ENCODE measurements around the gene RDH13. TPM values are rescaled to one million over a fixed set of nuclear protein-coding genes. Genes with fewer than 3 reads are reported as not detected.
A peak's percentile ranks its signal among the peaks of the same experiment; 100 is the strongest.
"Not testable (repeated sequence)": the region's sequence is repeated elsewhere in the genome, so short reads cannot be mapped to it uniquely, and the experiment has no call there.

Gene RDH13
- total RNA-seq, 1 donor: 9.1 TPM

DNA sequence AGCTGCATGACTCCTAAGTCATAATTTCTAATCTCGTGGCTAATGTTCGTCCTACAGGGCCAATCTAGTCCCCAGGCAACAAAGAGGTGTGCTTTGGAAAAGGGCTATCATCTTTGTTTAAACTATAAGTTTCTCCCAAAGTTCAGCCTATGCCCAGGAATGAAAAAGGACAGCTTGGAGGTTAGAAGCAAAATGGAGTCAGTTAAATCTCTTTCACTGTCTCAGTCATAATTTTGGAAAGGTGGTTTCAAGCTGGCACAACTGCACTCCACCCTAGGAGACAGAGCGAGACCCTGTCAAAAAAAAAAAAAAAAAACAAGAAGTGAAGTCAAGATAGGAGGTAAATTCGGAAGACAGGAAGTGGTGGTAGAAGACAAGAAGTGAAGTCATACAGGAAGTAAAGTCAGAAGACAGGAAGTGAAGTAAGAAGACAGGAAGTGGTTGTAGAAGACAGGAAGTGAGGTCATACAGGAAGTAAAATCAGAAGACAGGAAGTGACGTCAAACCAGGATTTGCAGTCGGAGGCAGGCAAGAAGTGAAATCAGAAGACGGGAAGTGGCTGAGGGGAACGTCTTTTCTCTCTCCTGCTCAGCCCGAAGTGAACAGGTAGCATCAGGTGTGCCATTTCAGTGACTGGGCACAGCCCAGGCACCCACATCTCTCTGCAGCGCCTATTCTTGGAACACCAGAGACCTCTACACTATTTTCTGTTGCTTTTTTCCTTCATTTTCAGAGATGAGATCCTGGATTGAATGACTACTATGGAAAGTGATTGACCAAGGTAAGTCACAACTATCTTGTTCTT is 57.1 kb downstream of the RDH13 start:
- DNase-seq (ENCODE audit: low read depth): peak; percentile 55
- peak overlapping the region; percentile 45 for H3K4me3 ChIP-seq (ENCODE audit: low read depth, low read length)
- TF ChIP-seq, protein P1, sequence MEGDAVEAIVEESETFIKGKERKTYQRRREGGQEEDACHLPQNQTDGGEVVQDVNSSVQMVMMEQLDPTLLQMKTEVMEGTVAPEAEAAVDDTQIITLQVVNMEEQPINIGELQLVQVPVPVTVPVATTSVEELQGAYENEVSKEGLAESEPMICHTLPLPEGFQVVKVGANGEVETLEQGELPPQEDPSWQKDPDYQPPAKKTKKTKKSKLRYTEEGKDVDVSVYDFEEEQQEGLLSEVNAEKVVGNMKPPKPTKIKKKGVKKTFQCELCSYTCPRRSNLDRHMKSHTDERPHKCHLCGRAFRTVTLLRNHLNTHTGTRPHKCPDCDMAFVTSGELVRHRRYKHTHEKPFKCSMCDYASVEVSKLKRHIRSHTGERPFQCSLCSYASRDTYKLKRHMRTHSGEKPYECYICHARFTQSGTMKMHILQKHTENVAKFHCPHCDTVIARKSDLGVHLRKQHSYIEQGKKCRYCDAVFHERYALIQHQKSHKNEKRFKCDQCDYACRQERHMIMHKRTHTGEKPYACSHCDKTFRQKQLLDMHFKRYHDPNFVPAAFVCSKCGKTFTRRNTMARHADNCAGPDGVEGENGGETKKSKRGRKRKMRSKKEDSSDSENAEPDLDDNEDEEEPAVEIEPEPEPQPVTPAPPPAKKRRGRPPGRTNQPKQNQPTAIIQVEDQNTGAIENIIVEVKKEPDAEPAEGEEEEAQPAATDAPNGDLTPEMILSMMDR (IDR thresholded peaks at IDR 0.05; ENCODE audit: insufficient read depth, low read depth, low read length): no peak

DNA sequence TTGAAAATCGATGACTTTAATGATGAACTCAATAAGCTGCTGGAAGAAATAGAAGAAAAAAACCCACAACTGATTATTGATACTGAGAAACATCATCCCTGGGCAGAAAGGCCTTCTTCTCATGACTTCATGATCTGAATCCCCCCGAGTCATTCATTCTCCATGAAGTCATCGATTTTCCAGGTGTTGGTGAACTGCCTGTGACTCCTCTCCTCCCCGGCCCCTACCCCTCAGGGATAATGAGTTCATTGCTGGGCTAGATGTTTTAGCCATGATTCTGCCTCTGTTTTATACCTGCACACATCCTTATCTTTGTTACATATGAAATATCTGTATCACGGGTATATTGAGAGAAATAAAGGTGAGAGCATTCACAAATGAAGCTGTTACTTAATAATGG is 62.2 kb downstream of the RDH13 start:
- TF ChIP-seq, protein P1 (IDR thresholded peaks at IDR 0.05; ENCODE audit: insufficient read depth, low read depth, low read length): no peak
- H3K4me3 ChIP-seq (ENCODE audit: low read depth, low read length): no peak overlapping the region
- no peak for DNase-seq (ENCODE audit: low read depth)

DNA sequence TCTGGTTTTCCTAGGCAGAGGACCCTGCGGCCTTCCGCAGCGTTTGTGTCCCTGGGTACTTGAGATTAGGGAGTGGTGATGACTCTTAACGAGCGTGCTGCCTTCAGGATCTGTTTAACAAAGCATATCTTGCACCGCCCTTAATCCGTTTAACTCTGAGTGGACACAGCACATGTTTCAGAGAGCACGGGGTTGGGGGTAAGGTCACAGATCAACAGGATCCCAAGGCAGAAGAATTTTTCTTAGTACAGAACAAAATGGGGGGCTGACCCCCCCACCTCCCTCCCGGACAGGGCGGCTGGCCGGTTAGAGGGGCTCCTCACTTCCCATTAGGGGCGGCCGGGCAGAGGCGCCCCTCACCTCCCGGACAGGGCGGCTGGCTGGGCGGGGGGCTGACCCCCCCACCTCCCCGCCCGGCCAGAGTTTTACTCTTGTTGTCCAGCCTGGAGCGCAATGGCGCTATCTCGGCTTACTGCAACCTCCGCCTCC is 64.2 kb downstream of the RDH13 start:
- DNase-seq (ENCODE audit: low read depth); H3K4me3 ChIP-seq (ENCODE audit: low read depth, low read length): not testable (repeated sequence)

DNA sequence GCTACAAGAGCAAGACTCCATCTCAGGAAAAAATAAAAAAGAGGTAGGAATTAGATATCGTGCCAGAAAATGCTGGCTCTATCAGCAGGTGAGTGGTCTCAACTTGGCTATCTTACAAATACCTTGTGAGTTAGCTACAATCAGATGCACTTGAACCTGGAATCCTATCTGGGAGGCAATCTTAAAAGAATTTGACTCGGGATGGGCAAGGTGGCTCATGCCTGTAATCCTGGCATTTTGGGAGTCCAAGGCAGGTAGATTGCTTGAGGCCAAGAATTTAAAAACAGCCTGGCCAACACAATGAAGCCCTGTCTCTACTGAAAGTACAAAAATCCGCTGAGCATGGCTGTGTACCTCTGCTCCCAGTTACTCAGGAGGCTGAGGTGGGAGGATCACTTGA is 67.4 kb downstream of the RDH13 start:
- TF ChIP-seq, protein P1 (IDR thresholded peaks at IDR 0.05; ENCODE audit: insufficient read depth, low read depth, low read length): no peak
- no peak overlapping the region for H3K4me3 ChIP-seq (ENCODE audit: low read depth, low read length)
- no peak for DNase-seq (ENCODE audit: low read depth)

Other genes starting within 250 kb of the RDH13 start
- gene KIR3DL1, start 246.7 kb downstream of the RDH13 start, total RNA-seq: not detected in 2 replicates
- not detected in 2 replicates for gene KIR2DS4, start 230.5 kb downstream of the RDH13 start, total RNA-seq
- gene KIR3DL2, start 212.7 kb downstream of the RDH13 start, total RNA-seq: not detected in 2 replicates
- gene FCAR, start 188.9 kb downstream of the RDH13 start, total RNA-seq: not detected in 2 replicates
- not detected in 2 replicates for gene NCR1, start 157.0 kb downstream of the RDH13 start, total RNA-seq
- gene NLRP7, start 115.6 kb downstream of the RDH13 start, total RNA-seq: not detected in 2 replicates
- 0.32 and 1.3 TPM in 2 replicates for gene NLRP2, start 96.8 kb downstream of the RDH13 start, total RNA-seq
- not detected in 2 replicates for gene GP6, start 24.9 kb downstream of the RDH13 start, total RNA-seq
- 1.3 and 2.2 TPM in 2 replicates for gene EPS8L1, start 12.7 kb upstream of the RDH13 start, total RNA-seq
- gene PPP1R12C, start 54.5 kb upstream of the RDH13 start, total RNA-seq: 49.7 and 69.9 TPM in 2 replicates
- gene TNNT1, start 86.1 kb upstream of the RDH13 start, total RNA-seq: under 0.01 and 0.64 TPM in 2 replicates
- gene TNNI3, start 94.6 kb upstream of the RDH13 start, total RNA-seq: not detected in 2 replicates
- gene DNAAF3, start 103.5 kb upstream of the RDH13 start, total RNA-seq: under 0.01 TPM in 1 of 2 replicates, not detected in the other
- gene SYT5, start 117.1 kb upstream of the RDH13 start, total RNA-seq: under 0.01 and 0.86 TPM in 2 replicates
- 3.9 and 7.1 TPM in 2 replicates for gene PTPRH, start 146.4 kb upstream of the RDH13 start, total RNA-seq
- 1.6 and 1.7 TPM in 2 replicates for gene TMEM86B, start 165.6 kb upstream of the RDH13 start, total RNA-seq
- gene PPP6R1, start 195.9 kb upstream of the RDH13 start, total RNA-seq: 35.1 and 38.9 TPM in 2 replicates
- 25.0 and 31.9 TPM in 2 replicates for gene HSPBP1, start 217.0 kb upstream of the RDH13 start, total RNA-seq
- 5.6 and 6.1 TPM in 2 replicates for gene BRSK1, start 220.8 kb upstream of the RDH13 start, total RNA-seq